Keratinocyte (primary cell): ENCODE results near the gene MICU2. TPM values are rescaled to one million over a fixed set of nuclear protein-coding genes. Genes with fewer than 3 reads are reported as not detected.
"Not testable (repeated sequence)": the region's sequence is repeated elsewhere in the genome, so short reads cannot be mapped to it uniquely, and the experiment has no call there.

Experiments used
- DNase-seq: peaks from one replicate; pipeline ENCODE4 v3.0.0-alpha.2; 2011; ENCODE audit warnings: low read depth, missing footprints, low spot score
- FAIRE-seq: peaks from 2 replicates; lab custom pipeline; 2011; peaks lifted over from hg19 to GRCh38; lab: Jason Lieb, UNC
- H2AFZ ChIP-seq: 2 replicates; pipeline ENCODE4 v1.6.0; 2012; ENCODE audit warnings: low read length, control low read depth, inconsistent platforms; ENCODE audit not compliant: control insufficient read depth
- H3K27ac ChIP-seq: 2 replicates; pipeline ENCODE4 v1.5.1; 2011; ENCODE audit warnings: low read length; ENCODE audit not compliant: control insufficient read depth, insufficient read depth
- H3K27me3 ChIP-seq: 3 replicates; pipeline ENCODE4 v1.6.0; 2011; ENCODE audit warnings: low read length; ENCODE audit not compliant: control insufficient read depth, insufficient read depth; ENCODE audit errors: extremely low read depth
- H3K36me3 ChIP-seq, 2 experiments: 2 replicates in 1 of 2; 3 replicates in 1 of 2; pipeline ENCODE4 v1.5.1; 2011; ENCODE audit warnings: low read length in 2 of 2, mild to moderate bottlenecking in 1 of 2; ENCODE audit not compliant: control insufficient read depth in 2 of 2, insufficient read depth in 2 of 2; ENCODE audit errors: extremely low read depth in 1 of 2
- H3K4me1 ChIP-seq: 3 replicates; pipeline ENCODE4 v1.5.1; 2011; ENCODE audit warnings: low read length; ENCODE audit not compliant: control insufficient read depth, insufficient read depth; ENCODE audit errors: extremely low read depth
- H3K4me2 ChIP-seq: 3 replicates; pipeline ENCODE4 v1.6.0; 2011; ENCODE audit warnings: low read depth, low read length; ENCODE audit not compliant: control insufficient read depth, insufficient read depth; ENCODE audit errors: extremely low read depth
- H3K4me3 ChIP-seq, 3 experiments: fragments of 200-600 bp in 1 of 3; sonication (generic) in 1 of 3; 2 replicates in 2 of 3; 3 replicates in 1 of 3; pipeline ENCODE4 v1.5.1; 2011 to 2016; ENCODE audit warnings: low read length in 3 of 3, mild to moderate bottlenecking in 3 of 3, control low read depth in 2 of 3, inconsistent platforms in 1 of 3, low read depth in 1 of 3, mixed read lengths in 1 of 3, mixed run types in 1 of 3, moderate library complexity in 1 of 3; ENCODE audit not compliant: control insufficient read depth in 2 of 3, insufficient read depth in 2 of 3; ENCODE audit errors: extremely low read depth in 1 of 3
- H3K79me2 ChIP-seq: 2 replicates; pipeline ENCODE4 v1.6.0; 2012; ENCODE audit warnings: low read length; ENCODE audit not compliant: control insufficient read depth, insufficient read depth
- H3K9ac ChIP-seq: 3 replicates; pipeline ENCODE4 v1.6.0; 2011; ENCODE audit warnings: low read length; ENCODE audit not compliant: control insufficient read depth, insufficient read depth; ENCODE audit errors: extremely low read depth
- H3K9me1 ChIP-seq: 3 replicates; pipeline ENCODE4 v1.6.0; 2011; ENCODE audit warnings: low read length; ENCODE audit not compliant: control insufficient read depth, insufficient read depth; ENCODE audit errors: extremely low read depth
- H3K9me3 ChIP-seq: 2 replicates; pipeline ENCODE4 v1.5.1; 2012; ENCODE audit warnings: low read depth, low read length; ENCODE audit not compliant: control insufficient read depth
- H4K20me1 ChIP-seq: 3 replicates; pipeline ENCODE4 v1.6.0; 2011; ENCODE audit warnings: low read length; ENCODE audit not compliant: control insufficient read depth, insufficient read depth; ENCODE audit errors: extremely low read depth
- CTCF ChIP-seq, 3 experiments: IDR thresholded peaks in 1 of 3; conservative IDR thresholded peaks in 1 of 3; optimal IDR thresholded peaks in 1 of 3; 2 replicates in 2 of 3; 3 replicates in 1 of 3; pipeline versions ENCODE3 to v1.5.1; 2011; ENCODE audit warnings: low read length in 3 of 3, mild to moderate bottlenecking in 3 of 3, moderate library complexity in 2 of 3, control low read depth in 1 of 3, inconsistent platforms in 1 of 3; ENCODE audit not compliant: insufficient read depth in 2 of 3; ENCODE audit errors: extremely low read depth in 1 of 3
- EZH2 ChIP-seq: IDR thresholded peaks from one replicate; pipeline ENCODE4 v1.6.1; 2012; ENCODE audit warnings: inconsistent platforms, mild to moderate bottlenecking, low read length, moderate library complexity
- dilution Hi-C: fragments of 300-500 bp; cut with MboI; formaldehyde crosslinking; loops from one replicate; pipeline ENCODE4 v1.7.0; 2020; ENCODE audit warnings: low sequenced_read_pairs; ENCODE audit not compliant: extremely low pct_ligation_motif_present
- polyA plus RNA-seq, 5 experiments: library from polyadenylated mRNA; depleted of rRNA in 3 of 5; stranded (reverse) in 3 of 5; stranded (forward) in 1 of 5; unstranded in 1 of 5; fragments of >200 nt; gene quantifications; 1 replicate in 1 of 5; 2 replicates in 3 of 5; 3 replicates in 1 of 5; pipeline versions ENCODE4 v1.2.1 to v1.2.3, GENCODE V29; 2011 to 2012; ENCODE audit warnings: missing spikeins in 2 of 5, low read depth in 1 of 5, low replicate concordance in 1 of 5

The MICU2 gene
- polyA plus RNA-seq, 1 donor (not counting 4 experiments of a cell fraction or from before 2014, with no cell fraction given), result 42.9 TPM

- no peaks in the 10 kb centered on the region for H3K27me3 ChIP-seq
- TF ChIP-seq EZH2, result no peak
- no peak for TF ChIP-seq CTCF (optimal IDR thresholded peaks at IDR 0.05 in 1 of 3, IDR thresholded peaks at IDR 0.05 in 1 of 3, conservative IDR thresholded peaks at IDR 0.05 in 1 of 3; ENCODE audit: extremely low read depth in 1 of 3, insufficient read depth in 2 of 3, low read length in 3 of 3)
- no peak overlapping the region for H2AFZ ChIP-seq
- dilution Hi-C loops, result no loop called here
- H3K4me1 ChIP-seq, result peaks cover 2% of the 10 kb centered on the region
- H3K9me3 ChIP-seq, result no peaks in the 10 kb centered on the region
- no peaks in the 10 kb centered on the region for H3K36me3 ChIP-seq
- no peak overlapping the region for H3K27ac ChIP-seq
- no peak overlapping the region for H3K4me3 ChIP-seq
- no peak for DNase-seq
- H4K20me1 ChIP-seq, result no peaks in the 10 kb centered on the region
- H3K9ac ChIP-seq, result no peak overlapping the region
- no peak for FAIRE-seq
- H3K4me2 ChIP-seq, result no peak overlapping the region
- H3K79me2 ChIP-seq, result peaks cover 52% of the 10 kb centered on the region
- no peaks in the 10 kb centered on the region for H3K9me1 ChIP-seq
These were observed 13.7 kb downstream of the MICU2 start for GRCh38 chr13:21590231-21590630.

- H2AFZ ChIP-seq, H3K4me1 ChIP-seq, H4K20me1 ChIP-seq, FAIRE-seq, H3K4me3 ChIP-seq, H3K36me3 ChIP-seq, dilution Hi-C loops, H3K27me3 ChIP-seq, H3K9me3 ChIP-seq, H3K4me2 ChIP-seq, H3K27ac ChIP-seq, DNase-seq, H3K9ac ChIP-seq, H3K9me1 ChIP-seq: not testable (repeated sequence)
- H3K79me2 ChIP-seq, result peaks cover 51% of the 10 kb centered on the region
These were observed 14.5 kb downstream of the MICU2 start for GRCh38 chr13:21589510-21589909.

- FAIRE-seq, result peak; percentile 51
- H3K9me1 ChIP-seq, DNase-seq, H3K27ac ChIP-seq, H3K4me3 ChIP-seq, H4K20me1 ChIP-seq, H3K9me3 ChIP-seq, H3K4me1 ChIP-seq, dilution Hi-C loops, H3K27me3 ChIP-seq, H3K36me3 ChIP-seq, H3K9ac ChIP-seq, H2AFZ ChIP-seq, H3K4me2 ChIP-seq: not testable (repeated sequence)
- H3K79me2 ChIP-seq, result peaks cover 49% of the 10 kb centered on the region
These were observed 15.6 kb downstream of the MICU2 start for GRCh38 chr13:21588411-21588810.
